GM21717 (cell line): ENCODE data around the gene TM4SF18.
"Not testable (repeated sequence)": the region's sequence is repeated elsewhere in the genome, so short reads cannot be mapped to it uniquely, and the experiment has no call there.

Source experiments
- ATAC-seq: cut with Tn5 transposase; IDR thresholded peaks from one replicate; pipeline ENCODE4 v1.9.1; 2021; ENCODE audit warnings: mild to moderate bottlenecking, moderate library complexity; ENCODE audit not compliant: unreplicated experiment

TM4SF18 gene

GRCh38 chr3:149333176-149333859, at the start of gene TM4SF18:
Gene TM4SF18 (minus strand): TSS chr3:149333636. CDS start chr3:149333382, 254 bp downstream.
- no peak for ATAC-seq

- no peak for ATAC-seq
Observed at GRCh38 chr3:149382518-149382917, 49.1 kb upstream of the TM4SF18 start.

GRCh38 chr3:149382101-149382467, 48.6 kb upstream of the TM4SF18 start:
- ATAC-seq = no peak

GRCh38 chr3:149381173-149382100, 48.0 kb upstream of the TM4SF18 start:
- ATAC-seq = no peak

GRCh38 chr3:149380220-149380619, 46.8 kb upstream of the TM4SF18 start:
- not testable (repeated sequence) for ATAC-seq

- ATAC-seq = no peak
Observed at GRCh38 chr3:149378478-149379309, 45.3 kb upstream of the TM4SF18 start.

GRCh38 chr3:149377408-149378364, 44.2 kb upstream of the TM4SF18 start, which contains the start of gene TM4SF1:
Gene TM4SF1 (minus strand): TSS chr3:149377649. CDS start chr3:149377547, 102 bp downstream.
- no peak for ATAC-seq

GRCh38 chr3:149376718-149377407, 43.4 kb upstream of the TM4SF18 start:
- ATAC-seq = no peak

GRCh38 chr3:149375501-149376196, 42.2 kb upstream of the TM4SF18 start:
- ATAC-seq = no peak

- ATAC-seq = no peak
Observed at GRCh38 chr3:149374793-149375500, 41.5 kb upstream of the TM4SF18 start.

- no peak for ATAC-seq
Observed at GRCh38 chr3:149374391-149374790, 41.0 kb upstream of the TM4SF18 start.

- no peak for ATAC-seq
Observed at GRCh38 chr3:149373235-149374125, 40.0 kb upstream of the TM4SF18 start.

- ATAC-seq = no peak
Observed at GRCh38 chr3:149371723-149372114, 38.3 kb upstream of the TM4SF18 start.

GRCh38 chr3:149371001-149371722, 37.7 kb upstream of the TM4SF18 start:
- ATAC-seq = no peak

- ATAC-seq = no peak
Observed at GRCh38 chr3:149369991-149370866, 36.8 kb upstream of the TM4SF18 start.
